ENCODE results near the gene C5orf34. TPM values are rescaled to one million over a fixed set of nuclear protein-coding genes. Genes with fewer than 3 reads are reported as not detected.
A peak's percentile ranks its signal among the peaks of the same experiment; 100 is the strongest.
"Not testable (repeated sequence)": the region's sequence is repeated elsewhere in the genome, so short reads cannot be mapped to it uniquely, and the experiment has no call there.

C5orf34 gene
- total RNA-seq, 4 donors from 2014 or later = 0.64 to 5.4 (median 0.77) TPM

GRCh38 chr5:43483298-43484105 is 31.4 kb downstream of the C5orf34 start, which contains the start of gene TMEM267:
Gene TMEM267, minus strand, starts transcription at chr5:43483865. Its CDS starts 29,896 bp downstream, at chr5:43453969.
- no peak for TF ChIP-seq CTCF (IDR thresholded peaks at IDR 0.05)
- TF ChIP-seq EP300 (IDR thresholded peaks at IDR 0.05) = no peak
- TF ChIP-seq POLR2AphosphoS5 (IDR thresholded peaks at IDR 0.05) = peak in 2 of 3 donors; percentile 53 to 63
- peak; percentile 75 to 86 for TF ChIP-seq POLR2A (IDR thresholded peaks at IDR 0.05)
- no peaks in the 10 kb centered on the region for H3K36me3 ChIP-seq
- H3K4me1 ChIP-seq = peaks cover 23% of the 10 kb centered on the region
- H3K4me3 ChIP-seq = peak within 1 kb of the TSS; percentile 78
- no peaks in the 10 kb centered on the region for H3K9me3 ChIP-seq
- WGBS = 0% methylated on average over 26 of the region's 62 CpGs
- H3K27ac ChIP-seq = peak within 1 kb of the TSS; percentile 99
- DNase-seq (ENCODE audit: low spot score in 2 of 2) = peak; percentile 94 to 95
- H3K27me3 ChIP-seq = no peaks in the 10 kb centered on the region

GRCh38 chr5:43482490-43483297 is 32.3 kb downstream of the C5orf34 start:
- DNase-seq (ENCODE audit: low spot score in 2 of 2) = no peak
- TF ChIP-seq POLR2AphosphoS5 (IDR thresholded peaks at IDR 0.05) = no peak
- no peak for TF ChIP-seq EP300 (IDR thresholded peaks at IDR 0.05)
- no peak for TF ChIP-seq POLR2A (IDR thresholded peaks at IDR 0.05)
- no peak for TF ChIP-seq CTCF (IDR thresholded peaks at IDR 0.05)
- Histone ChIP-seq H3K27me3 (no peaks in the 10 kb centered on the region), H3K36me3 (no peaks in the 10 kb centered on the region), H3K4me3 (peak overlapping the region; percentile 78), H3K4me1 (peaks cover 23% of the 10 kb centered on the region), H3K27ac (peak overlapping the region; percentile 99), H3K9me3 (no peaks in the 10 kb centered on the region)
- 36% methylated on average over 6 of the region's 6 CpGs for WGBS

- no peaks in the 10 kb centered on the region for H3K4me1 ChIP-seq
- no peak for TF ChIP-seq CTCF (IDR thresholded peaks at IDR 0.05)
- no peak for TF ChIP-seq POLR2A (IDR thresholded peaks at IDR 0.05)
- TF ChIP-seq POLR2AphosphoS5 (IDR thresholded peaks at IDR 0.05) = no peak
- TF ChIP-seq EP300 (IDR thresholded peaks at IDR 0.05) = no peak
- WGBS = 57% methylated on average over 6 of the region's 6 CpGs
- no peak for DNase-seq (ENCODE audit: low spot score in 2 of 2)
- H3K27me3 ChIP-seq = no peaks in the 10 kb centered on the region
- no peak overlapping the region for H3K4me3 ChIP-seq
- peaks cover 23% of the 10 kb centered on the region for H3K9me3 ChIP-seq
- H3K36me3 ChIP-seq = peaks cover 3% of the 10 kb centered on the region
- H3K27ac ChIP-seq = no peak overlapping the region
Measured at GRCh38 chr5:43469671-43470391, 45.1 kb downstream of the C5orf34 start.

GRCh38 chr5:43467100-43467499 is 47.8 kb downstream of the C5orf34 start:
- peaks cover 23% of the 10 kb centered on the region for H3K9me3 ChIP-seq
- no peaks in the 10 kb centered on the region for H3K4me1 ChIP-seq
- DNase-seq (ENCODE audit: low spot score in 2 of 2) = no peak
- no peak for TF ChIP-seq CTCF (IDR thresholded peaks at IDR 0.05)
- no peak for TF ChIP-seq EP300 (IDR thresholded peaks at IDR 0.05)
- TF ChIP-seq POLR2A (IDR thresholded peaks at IDR 0.05) = no peak
- TF ChIP-seq POLR2AphosphoS5 (IDR thresholded peaks at IDR 0.05) = no peak
- H3K27ac ChIP-seq = no peak overlapping the region
- H3K36me3 ChIP-seq = peaks cover under 1% of the 10 kb centered on the region
- no peak overlapping the region for H3K4me3 ChIP-seq
- H3K27me3 ChIP-seq = no peaks in the 10 kb centered on the region

GRCh38 chr5:43465455-43465854 is 49.5 kb downstream of the C5orf34 start:
- not testable (repeated sequence) for DNase-seq (ENCODE audit: low spot score in 2 of 2); H3K4me3 ChIP-seq; H3K27me3 ChIP-seq; H3K27ac ChIP-seq; H3K36me3 ChIP-seq; H3K4me1 ChIP-seq
- WGBS = 99% methylated on average over 3 of the region's 3 CpGs
- H3K9me3 ChIP-seq = peaks cover 12% of the 10 kb centered on the region
